Esophagus squamous epithelium (tissue), 4 donors: ENCODE data around the gene DSTYK.

ENCODE experiments used
- CTCF ChIP-seq, 6 experiments: fragments of 450-650 bp in 4 of 6; fragments of 200-600 bp in 2 of 6; sonication (generic) in 2 of 6; IDR thresholded peaks; one replicate each; pipeline ENCODE4 v1.5.1; 2016 to 2019; ENCODE audit warnings: antibody characterized with exemption in 6 of 6, mild to moderate bottlenecking in 4 of 6, moderate library complexity in 4 of 6
- POLR2A ChIP-seq, 4 donors: fragments of 450-650 bp; IDR thresholded peaks; one replicate each; pipeline ENCODE4 v1.6.1; 2017; ENCODE audit warnings: antibody characterized with exemption in 4 of 4, mild to moderate bottlenecking in 4 of 4, moderate library complexity in 3 of 4

GRCh38 chr1:205098242-205098641, 113.3 kb downstream of the DSTYK start:
- TF ChIP-seq CTCF (IDR thresholded peaks at IDR 0.05) (no peak), POLR2A (IDR thresholded peaks at IDR 0.05) (no peak)
